HCT116 (cell line): Measurements from ENCODE around the gene SEH1L. TPM values are rescaled to one million over a fixed set of nuclear protein-coding genes. Genes with fewer than 3 reads are reported as not detected.

ENCODE experiments used
- ATAC-seq: fragments of 200-7000 bp; cut with Tn5 transposase; 2 replicates; pipeline ENCODE4 v1.9.1; 2020; ENCODE audit warnings: mild to moderate bottlenecking, moderate library complexity
- BruUV-seq: library from RNA; stranded (reverse); fragments of 400-500 nt; replicated peaks from 2 replicates; lab custom pipeline; 2021; lab: Mats Ljungman, UMichigan
- CTCF ChIA-PET: fragments of 300-600 bp; sonication (Branson Sonifier 250); formaldehyde crosslinking; loops from one replicate; lab custom pipeline; 2021; ENCODE audit warnings: antibody characterized with exemption; lab: Charles Lee
- POLR2A ChIA-PET: fragments of 300-600, 350-600 bp; sonication (Branson Sonifier 250); formaldehyde crosslinking; loops from one replicate; lab custom pipeline; 2021; ENCODE audit warnings: antibody characterized with exemption; lab: Charles Lee
- RAD21 ChIA-PET, 2 experiments: fragments of 300-600 bp; sonication (Branson Sonifier 250); formaldehyde crosslinking; loops; one replicate each; lab custom pipeline; 2023; ENCODE audit warnings: low total read pairs in 2 of 2; ENCODE audit not compliant: uncharacterized antibody in 2 of 2, unreplicated experiment in 2 of 2, low non-redundant PET in 1 of 2; lab: Charles Lee
- DNase-seq: peaks from one replicate; pipeline ENCODE4 v3.0.0-alpha.2; 2010; ENCODE audit warnings: low read depth, low spot score
- H2AFZ ChIP-seq: fragments of 200-600 bp; shearing (Covaris generic), sonication (generic); 2 replicates; pipeline ENCODE4 v1.6.1; 2017; ENCODE audit warnings: low read depth, mixed run types, mixed read lengths, antibody characterized with exemption, low read length; ENCODE audit not compliant: poor library complexity, severe bottlenecking
- H3K27ac ChIP-seq: 2 replicates; pipeline ENCODE4 v1.5.1; 2012; ENCODE audit warnings: low read depth, low read length
- H3K27me3 ChIP-seq: fragments of 200-600 bp; sonication (generic); 2 replicates; pipeline ENCODE4 v1.6.1; 2016; ENCODE audit warnings: mixed run types, low read length, mixed read lengths; ENCODE audit not compliant: insufficient read depth
- H3K36me3 ChIP-seq, 2 experiments: fragments of 200-500 bp in 1 of 2; fragments of 200-600 bp in 1 of 2; sonication (Bioruptor generic) in 1 of 2; sonication (generic) in 1 of 2; 2 replicates each; pipeline versions ENCODE4 v1.5.1 to v1.6.1; 2014 to 2016; ENCODE audit warnings: low read length in 2 of 2, inconsistent platforms in 1 of 2, mixed read lengths in 1 of 2, mixed run types in 1 of 2; ENCODE audit not compliant: insufficient read depth in 2 of 2, control insufficient read depth in 1 of 2
- H3K4me1 ChIP-seq, 2 experiments: fragments of 200-600 bp in 1 of 2; sonication (generic) in 1 of 2; 2 replicates each; pipeline versions ENCODE4 v1.5.1 to v1.6.1; 2012 to 2017; ENCODE audit warnings: low read length in 2 of 2, inconsistent platforms in 1 of 2, mild to moderate bottlenecking in 1 of 2, mixed read lengths in 1 of 2, mixed run types in 1 of 2, moderate library complexity in 1 of 2; ENCODE audit not compliant: insufficient read depth in 2 of 2, control insufficient read depth in 1 of 2
- H3K4me2 ChIP-seq: fragments of 200-600 bp; sonication (generic); 2 replicates; pipeline ENCODE4 v1.6.1; 2017; ENCODE audit warnings: mixed run types, low read length, mixed read lengths
- H3K4me3 ChIP-seq, 2 experiments: fragments of 200-600 bp in 1 of 2; sonication (generic) in 1 of 2; replicated peaks in 1 of 2; 2 replicates each; pipeline ENCODE4 v1.5.1; 2011 to 2016; ENCODE audit warnings: low read length in 2 of 2, control low read depth in 1 of 2, low read depth in 1 of 2, mild to moderate bottlenecking in 1 of 2, mixed read lengths in 1 of 2, mixed run types in 1 of 2
- H3K79me2 ChIP-seq: fragments of 200-600 bp; sonication (generic); 2 replicates; pipeline ENCODE4 v1.6.1; 2017; ENCODE audit warnings: mild to moderate bottlenecking, mixed run types, low read length, moderate library complexity, mixed read lengths; ENCODE audit not compliant: insufficient read depth
- H3K9ac ChIP-seq: fragments of 200-600 bp; sonication (generic); 2 replicates; pipeline ENCODE4 v1.6.1; 2016; ENCODE audit warnings: low read length, mixed read lengths
- H3K9me2 ChIP-seq: fragments of 200-600 bp; sonication (generic), shearing (Covaris generic); 2 replicates; pipeline ENCODE4 v1.6.1; 2017; ENCODE audit warnings: mixed run types, mild to moderate bottlenecking, moderate library complexity; ENCODE audit not compliant: insufficient read depth
- H3K9me3 ChIP-seq, 2 experiments: fragments of 200-500 bp in 1 of 2; fragments of 200-600 bp in 1 of 2; sonication (Bioruptor generic) in 1 of 2; sonication (generic) in 1 of 2; 2 replicates each; pipeline ENCODE4 v1.6.1; 2014 to 2017; ENCODE audit warnings: low read length in 2 of 2, mixed read lengths in 2 of 2, inconsistent platforms in 1 of 2, low read depth in 1 of 2, mild to moderate bottlenecking in 1 of 2, mixed run types in 1 of 2, moderate library complexity in 1 of 2; ENCODE audit not compliant: control insufficient read depth in 1 of 2, insufficient read depth in 1 of 2
- H4K20me1 ChIP-seq: fragments of 200-600 bp; sonication (generic), shearing (Covaris generic); 2 replicates; pipeline ENCODE4 v1.6.1; 2017; ENCODE audit warnings: mixed run types, mild to moderate bottlenecking, moderate library complexity; ENCODE audit not compliant: insufficient read depth
- EGR1 ChIP-seq: IDR thresholded peaks from 2 replicates; pipeline ENCODE4 v1.6.1; 2012; ENCODE audit warnings: low read depth
- ELF1 ChIP-seq: IDR thresholded peaks from 2 replicates; pipeline ENCODE4 v1.6.1; 2012; ENCODE audit warnings: low read depth, borderline replicate concordance
- EZH2phosphoT487 ChIP-seq: fragments of 200-600 bp; IDR thresholded peaks from 2 replicates; pipeline ENCODE4 v1.6.1; 2018; ENCODE audit warnings: antibody characterized with exemption, borderline replicate concordance
- FOSL1 ChIP-seq: IDR thresholded peaks from 2 replicates; pipeline ENCODE4 v1.6.1; 2012; ENCODE audit warnings: low read depth
- JUND ChIP-seq: IDR thresholded peaks from 2 replicates; pipeline ENCODE4 v1.6.1; 2012
- POLR2A ChIP-seq: IDR thresholded peaks from 2 replicates; pipeline ENCODE4 v1.7.0; 2011; ENCODE audit warnings: borderline replicate concordance; ENCODE audit not compliant: insufficient read depth, insufficient read length; ENCODE audit errors: extremely low read depth
- POLR2AphosphoS5 ChIP-seq: IDR thresholded peaks from 2 replicates; pipeline ENCODE4 v1.6.1; 2011; ENCODE audit warnings: mild to moderate bottlenecking, low read depth, low read length, moderate library complexity
- SIN3A ChIP-seq: IDR thresholded peaks from 2 replicates; pipeline ENCODE4 v1.6.1; 2012; ENCODE audit warnings: low read depth
- SP1 ChIP-seq: IDR thresholded peaks from 2 replicates; pipeline ENCODE4 v1.6.1; 2012; ENCODE audit warnings: low read depth
- TCF7L2 ChIP-seq: IDR thresholded peaks from 2 replicates; pipeline ENCODE4 v1.7.0; 2011; ENCODE audit warnings: borderline replicate concordance, inconsistent platforms; ENCODE audit not compliant: insufficient read depth, insufficient read length; ENCODE audit errors: extremely low read depth
- YY1 ChIP-seq: IDR thresholded peaks from 2 replicates; pipeline ENCODE4 v1.6.1; 2011; ENCODE audit warnings: low read length, low read depth, moderate library complexity, mild to moderate bottlenecking; ENCODE audit not compliant: insufficient replicate concordance; ENCODE audit errors: extremely low read depth
- ZFX ChIP-seq: fragments of 450-650 bp; IDR thresholded peaks from 2 replicates; pipeline ENCODE4 v1.6.1; 2017
- intact Hi-C: fragments of 100-400 bp; cut with micrococcal nuclease; formaldehyde crosslinking; loops from 2 replicates; pipeline ENCODE4 v1.10.0; 2022
- total RNA-seq: library from RNA; stranded (reverse); gene quantifications from one replicate; pipeline ENCODE4 v1.2.1, GENCODE V29; 2021; ENCODE audit not compliant: unreplicated experiment
- TF ChIP-seq, protein P1 (sequence below): IDR thresholded peaks from 2 replicates; pipeline ENCODE4 v1.6.1; 2012
- TF ChIP-seq, protein P2 (sequence below): IDR thresholded peaks from 2 replicates; pipeline ENCODE4 v1.6.1; 2011; ENCODE audit warnings: mild to moderate bottlenecking, low read length, moderate library complexity; ENCODE audit not compliant: insufficient replicate concordance; ENCODE audit errors: extremely low read depth
- TF ChIP-seq, protein P3 (sequence below): IDR thresholded peaks from 2 replicates; pipeline ENCODE4 v1.6.1; 2012; ENCODE audit warnings: low read depth

The SEH1L gene
- total RNA-seq, 1 experiment from 2014 or later: 83.7 TPM

DNA sequence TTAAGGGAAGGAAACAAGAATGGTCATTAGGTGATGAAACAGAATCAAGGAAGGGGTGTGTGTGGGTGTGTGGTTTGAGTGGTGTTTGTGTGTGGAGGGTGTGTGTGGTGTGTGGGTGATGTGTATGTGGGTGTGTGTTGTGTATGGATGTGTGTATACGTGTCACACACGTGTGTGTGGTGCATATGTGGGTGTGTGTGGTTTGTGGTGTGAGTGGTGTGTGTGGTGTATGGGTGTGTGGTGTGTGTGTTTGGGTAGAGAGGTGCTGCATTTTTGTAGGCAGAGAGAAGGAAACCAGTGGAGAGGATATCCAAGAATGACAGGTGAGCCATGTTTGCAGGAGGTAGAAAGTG is 42.3 kb downstream of the SEH1L start:
- Histone ChIP-seq H3K79me2 (peaks cover 38% of the 10 kb centered on the region), H3K9me2 (no peaks in the 10 kb centered on the region), H3K27ac (peak overlapping the region; percentile 83)
- TF ChIP-seq YY1 (no peak), EGR1 (peak; percentile 23; the same call in 1 of the 2 replicates)
- TF ChIP-seq, all 23 proteins: peak for 1
- Histone ChIP-seq H3K27me3 (no peaks in the 10 kb centered on the region), H4K20me1 (no peaks in the 10 kb centered on the region), H3K4me3 (peak overlapping the region; percentile 74 to 98), H3K9me3 (no peaks in the 10 kb centered on the region), H2AFZ (no peak overlapping the region), H3K4me2 (peak overlapping the region; percentile 77), H3K9ac (peak overlapping the region; percentile 92), H3K4me1 (peaks cover 12 to 24% of the 10 kb centered on the region in 2 experiments; a peak in 3 of 4 replicates), H3K36me3 (peaks cover 3 to 4% of the 10 kb centered on the region in 2 experiments; a peak in 3 of 4 replicates)
- BruUV-seq: no TSS peak
- ATAC-seq (no peak), DNase-seq (no peak)
- ChIA-PET CTCF (interaction anchor here (1.0 kb wide), 1 partner anchor 10 kb away, joined by 3 read pairs; no protein-coding TSS in a partner anchor), RAD21 (no interaction called here), POLR2A (interaction anchor here (1.2 to 2.2 kb wide), 3 partner anchors 10 to 31 kb away, joined by 3 to 21 read pairs (median 6); no protein-coding TSS in a partner anchor)
- intact Hi-C loops: no loop called here

DNA sequence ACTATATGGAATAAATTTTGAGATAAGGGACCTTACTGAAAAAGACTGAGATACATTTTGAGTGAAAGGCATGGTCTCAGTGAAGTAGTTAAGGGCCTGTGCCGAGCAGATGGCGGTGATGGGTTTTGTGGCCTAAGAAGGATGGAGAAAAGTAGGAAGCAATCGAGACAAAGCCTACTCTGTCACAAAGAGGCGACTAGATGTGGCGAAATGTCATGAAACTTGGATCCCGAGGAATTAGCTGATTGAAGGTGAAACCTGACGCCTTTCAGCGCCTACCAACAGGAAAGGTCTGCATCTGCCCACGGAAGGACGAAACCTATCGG is 42.8 kb downstream of the SEH1L start:
- POLR2A ChIA-PET: interaction anchor here (1.0 to 2.2 kb wide), 7 partner anchors 10 to 42 kb away, joined by 3 to 21 read pairs (median 4); no protein-coding TSS in a partner anchor
- H3K79me2 ChIP-seq: peaks cover 43% of the 10 kb centered on the region
- H3K4me3 ChIP-seq: peak overlapping the region; percentile 74 to 98
- H2AFZ ChIP-seq: no peak overlapping the region
- intact Hi-C loops: no loop called here
- no peaks in the 10 kb centered on the region for H3K27me3 ChIP-seq
- H3K9me3 ChIP-seq: no peaks in the 10 kb centered on the region
- DNase-seq: no peak
- peaks cover 12 to 24% of the 10 kb centered on the region in 2 experiments; a peak in 3 of 4 replicates for H3K4me1 ChIP-seq
- peak overlapping the region; percentile 92 for H3K9ac ChIP-seq
- peak overlapping the region; percentile 77 for H3K4me2 ChIP-seq
- RAD21 ChIA-PET: no interaction called here
- no peaks in the 10 kb centered on the region for H4K20me1 ChIP-seq
- ATAC-seq: peak; percentile 26
- TSS peak; percentile 97 for BruUV-seq
- CTCF ChIA-PET: interaction anchor here (0.6 to 1.0 kb wide), 3 partner anchors 10 to 631 kb away, joined by 3 to 4 read pairs (median 3); no protein-coding TSS in a partner anchor
- no peaks in the 10 kb centered on the region for H3K9me2 ChIP-seq
- H3K36me3 ChIP-seq: peaks cover 0 to 2% of the 10 kb centered on the region in 2 experiments; a peak in 3 of 4 replicates
- H3K27ac ChIP-seq: peak overlapping the region; percentile 83
- no peak for TF ChIP-seq FOSL1
- TF ChIP-seq, protein P1, sequence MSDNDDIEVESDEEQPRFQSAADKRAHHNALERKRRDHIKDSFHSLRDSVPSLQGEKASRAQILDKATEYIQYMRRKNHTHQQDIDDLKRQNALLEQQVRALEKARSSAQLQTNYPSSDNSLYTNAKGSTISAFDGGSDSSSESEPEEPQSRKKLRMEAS: no peak
- TF ChIP-seq, protein P2, sequence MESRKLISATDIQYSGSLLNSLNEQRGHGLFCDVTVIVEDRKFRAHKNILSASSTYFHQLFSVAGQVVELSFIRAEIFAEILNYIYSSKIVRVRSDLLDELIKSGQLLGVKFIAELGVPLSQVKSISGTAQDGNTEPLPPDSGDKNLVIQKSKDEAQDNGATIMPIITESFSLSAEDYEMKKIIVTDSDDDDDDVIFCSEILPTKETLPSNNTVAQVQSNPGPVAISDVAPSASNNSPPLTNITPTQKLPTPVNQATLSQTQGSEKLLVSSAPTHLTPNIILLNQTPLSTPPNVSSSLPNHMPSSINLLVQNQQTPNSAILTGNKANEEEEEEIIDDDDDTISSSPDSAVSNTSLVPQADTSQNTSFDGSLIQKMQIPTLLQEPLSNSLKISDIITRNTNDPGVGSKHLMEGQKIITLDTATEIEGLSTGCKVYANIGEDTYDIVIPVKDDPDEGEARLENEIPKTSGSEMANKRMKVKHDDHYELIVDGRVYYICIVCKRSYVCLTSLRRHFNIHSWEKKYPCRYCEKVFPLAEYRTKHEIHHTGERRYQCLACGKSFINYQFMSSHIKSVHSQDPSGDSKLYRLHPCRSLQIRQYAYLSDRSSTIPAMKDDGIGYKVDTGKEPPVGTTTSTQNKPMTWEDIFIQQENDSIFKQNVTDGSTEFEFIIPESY: no peak
- TF ChIP-seq POLR2AphosphoS5: no peak
- no peak for TF ChIP-seq ELF1
- TF ChIP-seq POLR2A: no peak
- TF ChIP-seq, protein P3, sequence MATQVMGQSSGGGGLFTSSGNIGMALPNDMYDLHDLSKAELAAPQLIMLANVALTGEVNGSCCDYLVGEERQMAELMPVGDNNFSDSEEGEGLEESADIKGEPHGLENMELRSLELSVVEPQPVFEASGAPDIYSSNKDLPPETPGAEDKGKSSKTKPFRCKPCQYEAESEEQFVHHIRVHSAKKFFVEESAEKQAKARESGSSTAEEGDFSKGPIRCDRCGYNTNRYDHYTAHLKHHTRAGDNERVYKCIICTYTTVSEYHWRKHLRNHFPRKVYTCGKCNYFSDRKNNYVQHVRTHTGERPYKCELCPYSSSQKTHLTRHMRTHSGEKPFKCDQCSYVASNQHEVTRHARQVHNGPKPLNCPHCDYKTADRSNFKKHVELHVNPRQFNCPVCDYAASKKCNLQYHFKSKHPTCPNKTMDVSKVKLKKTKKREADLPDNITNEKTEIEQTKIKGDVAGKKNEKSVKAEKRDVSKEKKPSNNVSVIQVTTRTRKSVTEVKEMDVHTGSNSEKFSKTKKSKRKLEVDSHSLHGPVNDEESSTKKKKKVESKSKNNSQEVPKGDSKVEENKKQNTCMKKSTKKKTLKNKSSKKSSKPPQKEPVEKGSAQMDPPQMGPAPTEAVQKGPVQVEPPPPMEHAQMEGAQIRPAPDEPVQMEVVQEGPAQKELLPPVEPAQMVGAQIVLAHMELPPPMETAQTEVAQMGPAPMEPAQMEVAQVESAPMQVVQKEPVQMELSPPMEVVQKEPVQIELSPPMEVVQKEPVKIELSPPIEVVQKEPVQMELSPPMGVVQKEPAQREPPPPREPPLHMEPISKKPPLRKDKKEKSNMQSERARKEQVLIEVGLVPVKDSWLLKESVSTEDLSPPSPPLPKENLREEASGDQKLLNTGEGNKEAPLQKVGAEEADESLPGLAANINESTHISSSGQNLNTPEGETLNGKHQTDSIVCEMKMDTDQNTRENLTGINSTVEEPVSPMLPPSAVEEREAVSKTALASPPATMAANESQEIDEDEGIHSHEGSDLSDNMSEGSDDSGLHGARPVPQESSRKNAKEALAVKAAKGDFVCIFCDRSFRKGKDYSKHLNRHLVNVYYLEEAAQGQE: no peak
- TF ChIP-seq ZFX: no peak
- no peak for TF ChIP-seq JUND
- TF ChIP-seq SIN3A: no peak
- no peak for TF ChIP-seq YY1
- no peak for TF ChIP-seq TCF7L2
- no peak for TF ChIP-seq EZH2phosphoT487
- no peak for TF ChIP-seq SP1
